IPS-NIHi7 (cell line): ENCODE results near the gene SLC5A5.
A peak's percentile ranks its signal among the peaks of the same experiment; 100 is the strongest.

ENCODE experiments used
- DNase-seq: peaks from one replicate; pipeline ENCODE4 v3.0.0; 2012; ENCODE audit warnings: mixed read lengths; ENCODE audit errors: extremely low spot score

SLC5A5 gene

DNA sequence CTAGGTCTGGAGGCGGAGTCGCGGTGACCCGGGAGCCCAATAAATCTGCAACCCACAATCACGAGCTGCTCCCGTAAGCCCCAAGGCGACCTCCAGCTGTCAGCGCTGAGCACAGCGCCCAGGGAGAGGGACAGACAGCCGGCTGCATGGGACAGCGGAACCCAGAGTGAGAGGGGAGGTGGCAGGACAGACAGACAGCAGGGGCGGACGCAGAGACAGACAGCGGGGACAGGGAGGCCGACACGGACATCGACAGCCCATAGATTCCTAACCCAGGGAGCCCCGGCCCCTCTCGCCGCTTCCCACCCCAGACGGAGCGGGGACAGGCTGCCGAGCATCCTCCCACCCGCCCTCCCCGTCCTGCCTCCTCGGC is at the start of gene SLC5A5:
TSS of gene SLC5A5 (plus strand) at position 68 of the 373 bp plus-strand sequence. CDS start 375 bp downstream, outside the sequence.
- no peak for DNase-seq

DNA sequence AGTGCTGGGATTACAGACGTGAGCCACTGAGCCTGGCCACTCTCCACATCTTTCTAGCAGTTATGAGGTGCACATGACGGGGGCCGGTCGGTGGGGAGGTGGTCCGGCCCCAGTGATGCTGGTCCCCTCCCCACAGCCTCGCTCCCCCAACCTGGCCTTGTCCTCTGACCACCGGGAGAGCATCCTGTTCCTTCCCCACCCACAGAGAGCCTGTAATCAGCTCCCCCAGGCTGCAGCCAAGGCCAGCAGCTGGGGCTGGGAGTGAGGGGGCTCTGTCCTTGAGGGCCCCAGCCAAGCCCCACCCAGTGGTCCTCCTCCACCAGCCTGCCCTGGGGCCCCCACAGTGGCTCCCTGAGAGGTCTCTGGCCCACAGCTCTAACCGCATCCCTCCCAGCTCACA is 47.4 kb upstream of the SLC5A5 start:
- DNase-seq = no peak

DNA sequence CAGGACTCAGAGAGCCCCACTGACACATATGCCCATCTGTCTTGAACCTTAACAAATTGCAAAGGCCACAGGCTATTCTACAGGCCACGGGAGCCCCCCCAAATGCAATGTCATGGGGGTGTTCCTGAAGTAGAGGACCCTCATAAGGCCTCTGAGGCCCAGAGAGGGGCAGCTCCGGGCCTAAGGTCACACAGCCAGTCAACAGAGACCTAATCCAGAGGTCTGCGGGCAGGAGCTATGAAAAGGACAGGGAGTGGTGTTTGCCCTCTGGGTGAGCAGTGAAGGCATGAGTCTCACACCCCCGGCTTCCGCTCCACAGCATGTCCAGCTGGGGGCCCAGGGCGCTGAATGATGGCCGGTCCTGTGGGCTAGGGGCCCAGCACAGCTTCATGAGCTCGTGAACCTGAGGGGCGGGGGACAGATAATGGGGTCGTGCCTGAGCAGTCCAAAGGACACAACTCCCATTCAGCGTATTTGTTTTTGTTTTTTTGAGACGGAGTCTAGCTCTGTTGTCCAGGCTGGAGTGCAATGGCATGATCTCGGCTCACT is 45.2 kb upstream of the SLC5A5 start:
- DNase-seq = no peak

DNA sequence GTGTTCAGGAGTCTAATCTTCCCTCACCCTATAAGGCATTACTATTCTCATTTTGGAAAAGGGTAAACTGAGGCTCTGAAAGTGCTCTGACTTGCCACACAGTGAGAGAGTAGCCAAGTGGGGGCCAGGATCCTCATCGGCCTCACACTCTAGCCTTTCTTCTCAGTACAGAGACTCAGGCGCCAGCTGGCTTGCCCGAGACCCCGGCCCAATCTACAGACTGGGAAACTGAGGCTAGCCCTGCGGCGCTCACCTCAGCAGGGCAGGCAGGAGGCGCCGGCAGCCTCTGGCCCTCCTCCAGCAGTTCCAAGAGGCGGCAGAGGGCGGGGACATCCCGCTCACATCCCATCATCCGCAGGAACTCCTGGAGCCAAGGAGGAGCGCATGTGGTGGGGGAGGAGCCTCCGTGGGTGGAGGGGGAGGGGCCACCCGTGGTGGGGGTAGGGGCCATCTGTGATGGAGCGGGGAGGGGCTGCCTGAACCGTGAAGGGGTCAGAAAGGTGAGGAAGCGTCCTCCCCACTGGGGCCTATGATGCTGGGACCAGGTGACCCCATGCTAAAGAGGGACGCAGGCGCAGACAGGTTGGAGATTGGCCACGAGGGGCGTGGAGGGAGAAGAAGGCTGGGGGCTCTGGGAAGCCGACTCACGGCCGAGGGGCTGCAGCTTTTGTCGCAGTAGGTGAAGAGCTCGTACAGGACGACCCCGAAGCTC is 41.7 kb upstream of the SLC5A5 start:
- DNase-seq = peak; percentile 96

DNA sequence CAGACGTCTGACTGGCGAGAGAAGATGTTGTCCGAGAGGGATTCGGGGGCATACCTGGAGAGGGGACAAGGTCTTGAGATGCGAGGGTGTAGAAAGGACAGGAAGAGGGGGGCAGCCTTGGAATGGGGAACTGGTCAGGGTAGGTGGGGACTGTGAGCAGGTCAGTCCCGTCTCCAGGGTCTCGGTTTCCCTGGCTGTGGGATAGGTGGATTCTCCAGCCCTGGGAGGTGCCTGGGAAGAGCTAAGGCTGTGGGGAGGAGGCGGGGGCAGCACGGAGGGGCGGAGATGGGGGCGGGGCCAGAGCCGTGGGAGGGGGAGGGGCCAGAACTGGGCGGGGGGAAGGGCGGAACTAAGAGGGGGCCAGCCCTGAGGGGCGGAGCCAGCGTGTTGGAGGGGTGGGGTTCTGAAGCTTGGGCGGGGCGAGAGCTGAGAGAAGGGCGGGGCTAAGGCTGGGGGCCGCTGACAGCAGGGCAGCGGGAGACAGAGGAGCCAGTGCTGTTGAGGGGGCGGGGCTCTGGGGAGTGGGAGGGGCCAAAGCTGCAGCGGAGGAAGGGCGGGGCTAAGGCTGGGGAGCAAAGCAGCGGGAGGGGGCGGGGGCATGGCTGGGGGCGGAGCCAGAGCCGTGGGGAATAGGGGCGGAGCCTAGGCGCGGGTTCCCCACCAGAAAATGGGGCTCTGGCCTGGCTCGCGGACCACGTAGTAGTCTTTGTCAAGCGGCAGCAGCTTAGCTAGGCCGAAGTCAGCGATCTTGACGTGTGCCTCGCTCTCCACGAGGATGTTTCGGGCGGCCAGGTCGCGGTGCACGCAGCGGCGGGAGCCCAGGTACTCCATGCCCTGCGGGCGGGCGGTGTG is 41.0 kb upstream of the SLC5A5 start:
- peak; percentile 98 for DNase-seq

DNA sequence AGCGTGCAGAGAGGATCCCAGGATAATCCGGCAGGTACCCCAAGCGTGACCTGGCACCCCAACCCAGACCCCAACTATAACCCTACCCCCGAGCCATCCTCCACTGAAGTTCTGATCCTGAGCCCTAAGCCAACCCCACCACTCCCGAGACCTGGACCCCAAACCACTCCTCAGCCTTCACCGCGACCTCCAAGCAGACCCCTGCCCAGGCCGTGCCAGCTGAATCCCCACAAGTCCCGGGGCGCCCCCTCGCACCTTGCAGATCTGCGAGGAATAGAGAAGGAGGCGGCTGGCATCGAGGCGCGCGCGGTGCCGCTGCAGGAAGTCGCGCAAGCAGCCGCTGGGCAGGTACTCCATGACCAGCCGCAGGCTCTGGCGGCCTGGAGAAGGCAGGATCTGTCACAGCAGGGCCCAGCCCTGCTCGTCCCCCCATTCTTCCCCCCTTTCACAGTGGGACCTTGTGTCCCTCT is 40.3 kb upstream of the SLC5A5 start:
- DNase-seq = no peak

DNA sequence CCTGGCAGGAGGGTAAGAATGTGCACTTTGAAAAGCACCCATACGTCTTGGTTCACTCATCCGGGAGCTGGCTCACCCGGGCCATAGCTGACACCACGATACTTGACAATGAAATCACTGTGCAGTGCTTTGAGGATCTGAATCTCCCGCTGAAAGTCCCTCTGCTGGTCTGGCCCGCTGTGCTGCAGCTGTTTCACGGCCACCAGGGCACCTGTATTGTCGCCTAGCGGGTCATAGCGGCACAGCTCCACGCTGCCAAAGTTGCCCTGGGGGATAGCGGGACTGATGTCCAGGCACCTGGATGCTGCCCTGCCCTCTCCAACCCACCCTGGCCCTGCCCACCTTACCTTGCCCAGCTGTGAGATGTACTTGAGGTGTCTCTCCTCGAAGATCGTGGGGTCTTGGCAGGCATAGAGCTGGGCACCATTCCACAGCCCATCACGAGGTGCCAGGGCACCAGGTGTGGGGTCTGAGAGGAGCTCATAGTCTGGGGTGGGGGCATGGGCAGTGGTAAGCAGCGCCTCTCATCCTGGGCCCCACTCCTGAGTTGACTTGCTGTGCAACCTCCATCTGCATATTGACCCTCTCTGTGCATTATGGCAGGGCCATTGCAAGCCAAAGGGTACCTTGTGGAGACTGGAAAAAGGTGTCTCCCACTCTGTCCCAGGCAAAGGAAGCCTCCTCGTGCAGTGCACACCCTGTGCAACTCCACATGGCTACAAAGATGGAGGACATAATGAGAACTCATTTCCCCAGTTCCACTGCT is 39.1 kb upstream of the SLC5A5 start:
- no peak for DNase-seq

DNA sequence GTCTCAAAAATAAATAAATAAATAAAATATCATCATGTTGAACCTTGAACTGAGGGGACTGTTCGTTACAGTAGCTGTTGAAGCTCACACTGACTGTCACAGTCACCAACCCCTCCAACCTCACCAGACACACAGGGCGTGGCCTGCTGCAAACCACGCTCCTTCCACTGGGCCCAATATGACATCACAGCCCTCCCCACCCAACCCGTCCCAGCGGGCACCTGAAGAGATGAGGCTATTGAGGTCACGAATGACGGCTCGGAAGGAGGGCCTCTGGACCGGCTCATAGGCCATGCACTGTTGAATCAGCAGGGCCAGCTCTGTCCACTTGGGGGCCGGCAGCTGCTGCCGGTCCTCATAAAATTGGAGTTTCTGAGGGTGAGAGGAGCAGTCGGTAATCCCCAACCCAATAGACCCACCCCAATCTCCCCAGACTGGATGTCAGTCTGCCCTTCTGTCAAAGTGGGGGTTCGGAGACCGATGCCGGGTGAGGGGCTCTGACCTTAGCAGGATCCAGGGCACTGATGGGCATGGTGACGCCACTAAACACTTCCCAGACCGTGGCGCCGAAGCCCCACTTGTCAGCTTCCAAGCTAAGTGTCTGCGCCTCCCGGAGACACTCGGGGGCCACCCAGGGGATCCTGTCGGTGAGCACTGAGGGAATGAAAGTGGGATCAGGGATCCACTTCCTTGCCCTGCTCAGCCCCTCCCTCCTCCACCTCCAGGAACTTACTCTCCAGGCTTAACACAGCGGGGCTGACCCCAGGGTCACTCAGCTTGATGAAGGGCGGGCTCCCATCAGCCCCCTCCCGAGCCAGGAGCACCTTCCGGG is 37.2 kb upstream of the SLC5A5 start:
- no peak for DNase-seq

DNA sequence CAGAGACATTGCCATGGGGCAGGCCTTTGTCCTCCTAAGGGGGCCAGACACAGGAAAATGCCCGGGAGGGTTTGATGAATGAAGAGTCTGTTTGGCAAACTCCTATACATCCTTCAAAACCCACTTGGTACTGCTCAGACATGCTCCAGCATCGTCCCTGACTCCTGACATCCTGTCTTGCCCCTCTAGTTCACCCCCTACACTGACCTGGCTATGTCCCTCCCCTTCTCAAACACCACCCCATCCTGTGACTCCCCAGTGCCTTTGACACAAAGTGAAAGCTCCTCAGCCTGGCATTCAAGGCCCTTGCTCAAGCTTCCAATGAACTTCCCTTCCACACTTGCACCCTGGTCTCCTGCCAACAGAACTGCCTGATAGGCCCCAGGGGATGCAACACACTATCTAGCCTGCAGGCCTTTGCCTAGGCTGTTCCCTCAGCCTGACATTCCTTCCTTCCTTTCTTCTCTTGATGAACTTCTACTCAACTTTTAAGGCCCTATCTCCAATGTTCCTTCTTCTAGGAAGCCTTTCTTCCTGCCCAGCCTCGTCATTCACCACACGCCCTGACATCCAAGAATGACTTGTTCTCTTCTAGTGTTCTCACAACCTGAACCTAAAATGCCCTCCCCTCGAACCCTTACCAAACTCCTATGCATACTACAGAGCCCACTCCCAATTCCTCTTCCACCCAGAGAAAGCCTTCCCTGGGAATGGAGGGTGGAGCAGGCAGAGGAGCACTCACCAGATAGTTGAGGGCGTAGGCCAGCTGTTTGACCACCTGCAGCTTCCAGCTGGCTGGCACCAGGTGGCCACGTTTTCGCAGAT is 36.4 kb upstream of the SLC5A5 start:
- DNase-seq = no peak

DNA sequence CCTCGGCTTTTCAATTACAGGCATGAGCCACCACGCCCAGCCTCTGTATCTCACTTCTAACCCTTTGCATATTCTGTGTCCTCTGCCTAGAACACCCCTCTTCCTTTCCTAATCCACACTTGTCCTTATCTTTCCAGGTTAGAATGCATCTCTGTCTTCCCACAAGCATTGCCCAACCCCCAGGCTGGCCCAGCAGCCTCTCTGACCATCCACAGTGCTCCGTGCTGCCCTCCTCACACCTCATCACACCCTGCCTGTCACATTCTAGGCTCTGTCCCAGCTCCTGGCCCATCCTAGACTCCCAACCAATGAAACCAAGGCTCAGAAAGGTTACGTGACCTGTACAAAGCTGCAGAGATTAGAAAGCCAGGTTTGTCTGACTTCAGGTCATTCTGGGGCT is 35.2 kb upstream of the SLC5A5 start:
- DNase-seq = no peak

DNA sequence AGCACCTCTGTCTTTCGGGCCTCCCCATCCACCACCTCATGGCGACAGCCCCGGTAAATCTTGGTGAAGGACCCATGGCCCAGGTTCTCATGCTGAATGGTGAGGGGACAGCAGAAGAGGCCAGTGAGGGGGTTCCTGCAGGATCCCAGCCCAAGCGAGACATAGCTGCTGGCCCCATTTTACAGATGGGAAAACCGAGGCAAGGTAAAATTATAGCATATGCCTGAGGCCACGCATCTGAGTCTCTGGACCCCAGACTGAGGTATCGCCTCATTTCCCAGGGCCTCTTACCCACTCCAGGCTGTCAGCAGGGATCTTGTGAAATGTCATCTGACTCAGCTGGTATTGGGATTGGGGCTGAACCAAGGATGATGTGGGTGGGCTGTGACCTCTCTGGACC is 33.8 kb upstream of the SLC5A5 start:
- no peak for DNase-seq

DNA sequence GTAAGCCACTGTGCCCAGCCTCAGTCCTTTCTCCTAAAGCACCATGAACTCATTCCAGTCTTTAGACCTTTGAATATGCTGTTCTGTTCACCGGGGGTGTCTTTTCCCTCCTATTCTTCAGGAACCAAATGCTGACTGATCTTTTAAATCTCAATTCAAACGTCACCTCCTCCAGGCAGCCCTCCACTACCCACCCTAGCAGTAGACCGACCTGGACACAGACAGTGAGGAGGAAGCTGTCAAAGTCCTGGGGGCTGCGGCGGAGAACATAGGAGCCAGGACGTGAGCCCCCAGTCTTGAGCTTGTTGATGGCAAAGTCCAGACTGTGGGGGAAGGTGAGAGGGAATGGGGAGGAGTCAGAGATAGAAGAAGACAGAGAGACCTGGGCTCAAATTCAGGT is 31.7 kb upstream of the SLC5A5 start:
- no peak for DNase-seq

DNA sequence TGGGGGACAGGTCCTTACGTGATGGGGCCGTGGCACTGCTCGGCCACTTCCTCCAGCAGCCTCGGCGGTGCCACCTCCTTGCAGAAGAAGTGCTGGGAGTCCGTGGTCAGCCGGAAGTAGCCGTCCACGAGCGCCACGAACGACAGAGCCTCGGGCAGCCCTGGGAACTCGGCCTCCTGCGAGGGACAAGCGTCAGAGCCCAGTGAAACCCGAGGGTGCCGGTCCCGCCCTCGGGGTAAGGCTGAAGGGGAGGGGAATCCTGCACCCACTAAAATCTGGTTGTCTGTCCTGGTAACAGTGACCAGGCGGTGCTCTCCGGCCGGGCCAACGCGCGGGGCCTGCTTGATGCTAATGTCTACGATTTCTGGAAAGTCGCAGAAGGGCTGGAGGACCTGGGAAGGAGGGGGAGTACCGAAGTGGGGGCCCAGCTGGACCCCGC is 30.4 kb upstream of the SLC5A5 start:
- DNase-seq = no peak

DNA sequence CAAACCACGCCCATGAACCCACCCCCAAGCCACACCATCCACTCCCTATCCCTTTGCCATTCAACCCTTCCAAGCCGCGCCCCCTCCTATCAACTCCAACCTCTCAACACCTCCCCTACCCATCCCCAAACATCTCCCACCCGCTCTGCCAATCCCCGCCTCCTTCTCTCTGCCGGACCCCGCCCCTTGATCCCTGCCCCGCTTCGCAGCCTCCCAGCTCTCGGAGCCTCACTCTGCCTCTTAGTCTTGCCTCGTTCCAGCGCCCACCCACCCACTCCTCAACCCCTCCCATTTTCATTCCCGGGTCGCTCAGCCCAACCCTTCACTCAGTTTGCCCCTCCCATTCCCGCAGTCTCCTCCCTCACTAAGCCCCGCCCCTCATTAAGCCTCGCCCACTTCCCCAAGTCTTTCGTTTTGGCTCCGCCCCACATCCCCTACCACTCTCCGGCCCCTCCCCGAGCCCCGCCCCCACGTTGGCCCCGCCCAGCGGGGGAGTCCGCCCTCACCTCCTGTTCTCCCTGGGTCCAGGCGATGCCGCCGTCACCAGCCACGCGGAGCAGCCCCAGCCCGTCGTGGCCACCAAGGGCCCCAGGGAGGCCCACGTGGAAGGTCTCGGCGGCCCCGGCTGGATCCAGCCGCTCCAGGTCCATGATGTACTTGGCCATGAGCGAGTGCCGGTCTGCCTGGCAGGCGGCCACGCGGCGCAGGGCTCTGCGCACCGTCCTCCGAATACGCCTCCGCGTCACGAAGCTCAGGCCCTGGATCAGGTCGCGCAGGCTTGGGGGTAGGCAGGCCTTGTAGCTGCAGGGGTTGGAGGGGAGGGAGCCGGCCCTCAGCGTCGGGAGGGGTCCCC is 29.7 kb upstream of the SLC5A5 start:
- DNase-seq = peak; percentile 95

DNA sequence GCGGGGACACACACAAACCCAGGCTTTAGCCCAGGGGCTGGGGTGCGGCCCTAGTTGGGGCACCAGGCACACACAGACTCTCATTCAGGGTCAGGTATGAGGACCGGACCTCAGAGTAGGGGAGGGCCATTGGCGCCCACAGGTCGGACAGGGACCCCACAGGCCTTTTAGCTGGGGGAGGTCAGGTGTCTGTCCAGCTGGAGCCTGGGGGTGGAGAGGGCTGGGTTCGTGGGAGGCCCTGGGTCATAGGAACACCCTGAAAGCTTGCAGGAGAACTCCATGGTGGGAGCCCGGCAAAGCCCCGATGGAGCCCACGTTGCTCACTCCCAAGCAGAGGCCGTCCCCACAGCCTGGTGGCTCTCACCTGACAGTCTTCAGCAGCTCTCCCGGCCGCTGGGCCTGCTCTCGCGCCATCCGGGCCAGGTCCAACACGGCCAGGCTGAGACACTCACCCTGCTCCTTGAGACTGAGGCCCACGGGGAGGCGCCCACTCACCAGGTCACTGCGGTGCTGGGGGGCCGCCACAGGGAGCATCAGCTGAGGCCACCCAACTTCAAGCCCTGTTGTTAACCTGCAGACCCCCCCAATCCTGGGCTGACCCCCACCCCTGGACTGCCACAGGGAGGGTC is 29.0 kb upstream of the SLC5A5 start:
- DNase-seq = no peak

DNA sequence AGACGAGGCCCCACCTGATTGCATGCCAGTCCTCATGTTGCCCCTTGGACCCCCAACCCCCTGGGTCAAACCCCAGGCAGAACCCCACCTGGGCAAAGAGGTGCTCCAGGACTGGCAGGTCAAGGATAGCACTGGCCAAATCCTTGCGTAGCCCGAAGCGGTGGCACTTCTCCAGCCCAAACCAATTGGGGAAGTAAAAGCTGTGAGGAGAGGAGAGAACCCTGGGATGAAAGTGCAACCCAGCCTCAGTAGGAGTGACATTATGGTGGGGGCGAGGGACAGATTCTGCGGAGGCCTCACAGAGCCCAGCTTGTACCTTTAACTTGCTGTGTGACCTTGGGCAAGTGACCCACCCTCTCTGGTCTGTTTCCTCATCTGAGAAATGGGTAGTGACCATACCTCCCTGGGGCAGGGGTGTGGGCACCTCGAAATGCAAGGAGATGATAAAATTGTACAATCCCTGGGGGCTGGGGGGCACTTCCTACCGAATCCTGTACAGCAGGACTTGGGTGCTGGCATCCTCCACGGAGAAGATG is 28.4 kb upstream of the SLC5A5 start:
- no peak for DNase-seq

DNA sequence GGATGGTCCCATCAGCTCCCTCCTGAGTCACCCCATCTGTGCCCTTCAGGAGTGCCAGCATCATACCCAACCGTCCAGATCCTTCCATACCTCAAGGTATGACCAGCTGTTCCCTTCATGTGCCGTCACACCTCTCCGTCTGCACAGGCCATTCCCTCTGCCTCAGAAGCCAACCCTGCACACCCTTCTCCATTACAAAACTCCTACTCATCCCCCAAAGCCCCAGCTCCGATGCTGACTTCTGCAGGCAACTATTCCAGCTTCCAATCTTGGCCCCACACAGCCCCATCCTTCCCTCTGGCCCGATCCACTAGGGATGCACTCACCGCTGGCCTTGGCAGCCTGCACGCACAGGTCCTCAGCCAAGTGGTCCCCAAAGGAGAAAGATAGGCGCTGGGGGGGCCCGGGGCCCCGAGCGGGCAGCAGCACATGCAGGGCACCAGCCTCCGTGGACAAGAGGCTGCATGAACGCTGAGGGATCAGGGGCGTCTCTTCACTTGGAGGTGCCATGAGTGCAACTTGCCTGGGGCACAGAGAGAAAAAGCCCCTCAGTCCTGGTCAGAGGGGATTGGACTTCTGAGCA is 27.7 kb upstream of the SLC5A5 start:
- no peak for DNase-seq

DNA sequence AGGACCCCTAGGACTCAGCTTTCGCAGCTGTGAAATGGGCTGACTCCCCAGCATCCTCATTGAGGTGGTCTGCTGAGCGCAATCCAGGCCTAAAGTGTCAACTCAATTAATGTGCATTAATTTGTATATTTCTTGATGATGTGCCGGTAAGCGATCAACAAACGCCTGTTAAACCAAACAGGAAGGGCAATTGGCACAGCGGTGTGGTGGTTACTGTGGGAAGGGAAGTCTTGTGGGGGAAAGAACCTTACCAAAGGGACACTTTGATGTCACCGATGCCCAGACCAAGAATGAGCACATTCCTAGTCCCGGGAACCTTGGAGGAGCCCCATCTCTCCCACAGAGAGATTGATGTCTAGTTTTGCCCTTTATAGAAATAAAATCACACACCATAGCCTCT is 25.6 kb upstream of the SLC5A5 start:
- DNase-seq = no peak
